B cell (primary cell): ENCODE measurements around the gene QRSL1.

Source experiments
- CTCF ChIP-seq: fragments of 200-600 bp; IDR thresholded peaks from one replicate; pipeline ENCODE4 v1.8.0; 2022; ENCODE audit warnings: antibody characterized with exemption, mild to moderate bottlenecking
- EZH2 ChIP-seq: IDR thresholded peaks from 2 replicates; pipeline ENCODE4 v1.6.1; 2012; ENCODE audit warnings: borderline replicate concordance, low read depth, mild to moderate bottlenecking, moderate library complexity, low read length; ENCODE audit not compliant: insufficient read depth, poor library complexity, severe bottlenecking

DNA sequence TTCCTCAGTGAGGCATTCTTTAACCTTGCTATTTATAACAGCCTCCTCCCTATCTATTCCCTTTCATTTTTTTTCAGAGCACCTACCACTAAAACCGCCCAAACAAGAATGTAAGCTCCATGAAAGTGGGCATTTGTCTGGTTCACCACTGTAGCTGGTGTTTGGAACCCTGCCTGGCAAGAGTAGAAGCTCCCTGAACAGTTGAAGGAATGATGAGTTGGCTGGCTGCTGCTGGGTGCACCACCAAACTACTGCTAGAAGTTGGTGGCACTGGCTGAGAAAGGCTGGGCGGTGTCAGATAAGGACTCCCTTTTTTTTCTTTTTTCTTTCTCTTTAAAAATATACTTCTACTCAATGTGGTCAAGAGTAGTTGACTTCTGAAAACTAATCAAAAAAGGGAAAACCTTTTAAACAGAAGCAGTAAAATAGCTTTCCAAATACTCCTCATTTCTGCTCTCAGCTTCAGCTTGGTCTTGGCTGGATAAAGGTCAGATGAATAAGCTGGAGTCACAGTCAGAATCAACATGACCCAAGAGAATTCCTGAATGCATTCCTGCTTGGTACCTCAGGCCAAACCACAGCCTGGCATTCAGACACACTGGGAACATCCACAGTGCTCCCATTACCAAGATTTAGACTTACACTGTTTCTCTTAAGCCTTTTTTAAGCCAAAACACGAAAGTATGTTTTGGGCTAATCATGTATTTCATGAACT is 38.1 kb upstream of the QRSL1 start:
- TF ChIP-seq CTCF: no peak
- no peak for TF ChIP-seq EZH2
